Stomach smooth muscle (tissue), 2 donors: ENCODE data around the gene TIGAR.

ENCODE experiments used
- H3K27ac ChIP-seq: one replicate; pipeline ENCODE4 v1.7.0; 2013; ENCODE audit warnings: mild to moderate bottlenecking, low read length, inconsistent platforms
- H3K27me3 ChIP-seq, 2 donors: one replicate each; pipeline ENCODE4 v1.7.0; 2013; ENCODE audit warnings: low read length in 2 of 2; ENCODE audit not compliant: insufficient read depth in 2 of 2, control insufficient read depth in 1 of 2
- H3K36me3 ChIP-seq, 2 donors: one replicate each; pipeline ENCODE4 v1.7.0; 2013; ENCODE audit warnings: low read length in 2 of 2; ENCODE audit not compliant: control insufficient read depth in 2 of 2, insufficient read depth in 2 of 2
- H3K4me1 ChIP-seq: one replicate; pipeline ENCODE4 v1.7.0; 2013; ENCODE audit warnings: low read length; ENCODE audit not compliant: control insufficient read depth, insufficient read depth
- H3K4me3 ChIP-seq, 2 donors: one replicate each; pipeline ENCODE4 v1.7.0; 2013; ENCODE audit warnings: low read length in 2 of 2
- H3K9ac ChIP-seq, 2 donors: one replicate each; pipeline ENCODE4 v1.7.0; 2013; ENCODE audit warnings: low read length in 2 of 2, mild to moderate bottlenecking in 1 of 2
- H3K9me3 ChIP-seq, 2 donors: one replicate each; pipeline ENCODE4 v1.7.0; 2013; ENCODE audit warnings: low read length in 2 of 2; ENCODE audit not compliant: control insufficient read depth in 2 of 2
- donor health status: healthy.
- donor health status: Pancreatic carcinoma.

TIGAR gene

DNA sequence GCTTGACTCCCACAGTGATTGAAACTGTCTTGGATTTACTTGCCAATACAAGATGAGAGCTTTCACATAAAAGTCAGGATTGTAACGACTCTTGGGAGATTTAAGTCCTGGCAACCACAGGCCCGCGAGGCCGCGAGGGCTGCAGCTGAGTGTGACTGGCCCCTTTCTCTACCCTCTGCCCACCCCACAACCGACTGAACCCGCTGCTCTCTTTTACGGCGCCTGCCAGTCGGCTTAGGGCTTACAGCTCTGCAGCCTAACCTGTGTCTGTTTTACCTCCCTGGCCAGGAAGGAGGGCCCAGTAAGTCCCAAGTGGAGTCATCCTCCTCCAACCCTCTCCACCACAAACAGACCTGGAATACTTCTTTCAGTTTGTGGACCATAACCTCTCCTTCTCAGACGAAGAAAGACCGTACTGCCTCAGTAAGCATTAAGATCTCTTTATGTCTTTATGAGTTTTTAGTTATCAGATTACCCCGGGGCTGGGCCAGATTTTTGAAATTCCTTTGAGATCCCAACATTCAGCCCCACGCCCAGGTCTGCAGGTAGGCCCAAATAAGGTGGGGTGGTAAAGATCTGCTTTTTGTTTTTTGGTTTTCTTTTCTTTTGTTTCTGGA is 12.6 kb upstream of the TIGAR start:
- H3K27me3 ChIP-seq: no peaks in the 10 kb centered on the region
- H3K36me3 ChIP-seq: peaks cover 4 to 15% of the 10 kb centered on the region in 2 donors
- no peaks in the 10 kb centered on the region for H3K9me3 ChIP-seq
- peaks cover 25% of the 10 kb centered on the region for H3K4me1 ChIP-seq
- H3K4me3 ChIP-seq: no peak overlapping the region
- peak overlapping the region in 1 of 2 donors; percentile 13 for H3K9ac ChIP-seq
- no peak overlapping the region for H3K27ac ChIP-seq

- no peak overlapping the region for H3K27ac ChIP-seq
- peaks cover 0 to 2% of the 10 kb centered on the region in 2 donors for H3K36me3 ChIP-seq
- H3K27me3 ChIP-seq: no peaks in the 10 kb centered on the region
- H3K4me3 ChIP-seq: no peak overlapping the region
- H3K9ac ChIP-seq: no peak overlapping the region
- no peaks in the 10 kb centered on the region for H3K9me3 ChIP-seq
- H3K4me1 ChIP-seq: peaks cover 10% of the 10 kb centered on the region
Measured at GRCh38 chr12:4311776-4312175, 9.2 kb upstream of the TIGAR start.

- H3K27ac ChIP-seq: no peak overlapping the region
- H3K4me3 ChIP-seq: no peak overlapping the region
- H3K9ac ChIP-seq: no peak overlapping the region
- H3K36me3 ChIP-seq: peaks cover 0 to 2% of the 10 kb centered on the region in 2 donors
- H3K9me3 ChIP-seq: no peaks in the 10 kb centered on the region
- peaks cover 10% of the 10 kb centered on the region for H3K4me1 ChIP-seq
- H3K27me3 ChIP-seq: no peaks in the 10 kb centered on the region
Measured at GRCh38 chr12:4312251-4312650, 8.8 kb upstream of the TIGAR start.

DNA sequence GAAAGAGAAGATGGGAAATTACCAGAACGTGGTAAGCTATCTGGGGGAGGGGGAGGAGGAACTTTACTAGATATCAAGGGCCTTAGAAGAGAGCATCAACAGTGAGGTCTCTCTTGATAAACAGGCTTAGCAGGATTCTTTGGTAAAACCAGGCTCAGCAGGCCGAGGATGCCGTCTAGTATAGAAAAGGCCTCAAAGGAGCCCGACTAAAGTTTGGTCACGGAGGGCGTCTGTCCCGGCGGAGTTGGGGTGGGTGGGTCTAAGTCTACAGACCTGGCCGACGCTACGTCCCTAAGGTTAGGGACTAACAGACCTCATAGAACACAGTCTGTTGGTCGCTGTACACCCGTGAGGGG is 538 bp upstream of the TIGAR start:
- peak overlapping the region; percentile 64 to 94 for H3K4me3 ChIP-seq
- no peaks in the 10 kb centered on the region for H3K27me3 ChIP-seq
- H3K9me3 ChIP-seq: no peaks in the 10 kb centered on the region
- no peaks in the 10 kb centered on the region for H3K36me3 ChIP-seq
- peak overlapping the region; percentile 92 for H3K27ac ChIP-seq
- H3K4me1 ChIP-seq: peaks cover 19% of the 10 kb centered on the region
- peak overlapping the region; percentile 63 to 96 for H3K9ac ChIP-seq

GRCh38 chr12:4322726-4323125 is 1.7 kb downstream of the TIGAR start:
- Histone ChIP-seq H3K36me3 (no peaks in the 10 kb centered on the region), H3K9me3 (no peaks in the 10 kb centered on the region), H3K4me3 (no peak overlapping the region), H3K27me3 (no peaks in the 10 kb centered on the region), H3K27ac (no peak overlapping the region), H3K4me1 (peaks cover 19% of the 10 kb centered on the region), H3K9ac (no peak overlapping the region)

DNA sequence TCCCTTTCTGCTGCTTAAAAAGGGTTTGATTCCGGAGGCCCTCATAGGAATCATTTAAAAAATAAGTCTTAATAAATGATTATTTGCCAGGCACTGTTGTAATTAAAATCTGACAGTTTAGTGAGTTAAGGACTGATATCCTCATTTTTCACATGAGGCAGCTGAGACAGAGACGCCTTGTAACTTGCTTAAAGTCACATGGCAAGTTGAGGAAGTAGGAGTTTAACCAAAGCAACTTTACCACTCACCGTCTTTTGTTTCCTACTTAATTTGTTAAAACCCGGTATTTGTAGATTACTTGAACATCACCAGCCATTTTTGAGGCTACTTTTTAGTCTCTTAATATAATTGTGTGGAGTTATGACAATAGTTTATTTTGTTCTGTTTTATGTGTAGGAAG is 2.4 kb downstream of the TIGAR start:
- H3K4me3 ChIP-seq: no peak overlapping the region
- no peaks in the 10 kb centered on the region for H3K9me3 ChIP-seq
- no peaks in the 10 kb centered on the region for H3K36me3 ChIP-seq
- no peak overlapping the region for H3K9ac ChIP-seq
- peaks cover 19% of the 10 kb centered on the region for H3K4me1 ChIP-seq
- H3K27me3 ChIP-seq: no peaks in the 10 kb centered on the region
- H3K27ac ChIP-seq: no peak overlapping the region

GRCh38 chr12:4324366-4324765 is 3.4 kb downstream of the TIGAR start:
- Histone ChIP-seq H3K9ac (no peak overlapping the region), H3K4me1 (peaks cover 19% of the 10 kb centered on the region), H3K36me3 (no peaks in the 10 kb centered on the region), H3K27me3 (no peaks in the 10 kb centered on the region), H3K4me3 (no peak overlapping the region), H3K9me3 (no peaks in the 10 kb centered on the region), H3K27ac (no peak overlapping the region)

- Histone ChIP-seq H3K4me3 (no peak overlapping the region), H3K27ac (no peak overlapping the region)
Measured at GRCh38 chr12:4325966-4326365, 5.0 kb downstream of the TIGAR start.

GRCh38 chr12:4327293-4327692 is 6.3 kb downstream of the TIGAR start:
- Histone ChIP-seq H3K4me3 (no peak overlapping the region), H3K9ac (no peak overlapping the region), H3K9me3 (no peaks in the 10 kb centered on the region), H3K36me3 (peaks cover 0 to 2% of the 10 kb centered on the region in 2 donors), H3K27ac (no peak overlapping the region), H3K27me3 (no peaks in the 10 kb centered on the region), H3K4me1 (peaks cover 3% of the 10 kb centered on the region)

More at GRCh38 chr12:4325966-4326365, 5.0 kb downstream of the TIGAR start:
- H3K4me1 ChIP-seq: peaks cover 13% of the 10 kb centered on the region
- H3K27me3 ChIP-seq: no peaks in the 10 kb centered on the region
- no peaks in the 10 kb centered on the region for H3K36me3 ChIP-seq
- H3K9me3 ChIP-seq: no peaks in the 10 kb centered on the region
- no peak overlapping the region for H3K9ac ChIP-seq

- Histone ChIP-seq H3K9ac (no peak overlapping the region), H3K4me1 (no peaks in the 10 kb centered on the region), H3K36me3 (peaks cover 5% of the 10 kb centered on the region in 2 donors), H3K27ac (no peak overlapping the region), H3K4me3 (no peak overlapping the region), H3K9me3 (no peaks in the 10 kb centered on the region), H3K27me3 (no peaks in the 10 kb centered on the region)
Measured at GRCh38 chr12:4330203-4330602, 9.2 kb downstream of the TIGAR start.

DNA sequence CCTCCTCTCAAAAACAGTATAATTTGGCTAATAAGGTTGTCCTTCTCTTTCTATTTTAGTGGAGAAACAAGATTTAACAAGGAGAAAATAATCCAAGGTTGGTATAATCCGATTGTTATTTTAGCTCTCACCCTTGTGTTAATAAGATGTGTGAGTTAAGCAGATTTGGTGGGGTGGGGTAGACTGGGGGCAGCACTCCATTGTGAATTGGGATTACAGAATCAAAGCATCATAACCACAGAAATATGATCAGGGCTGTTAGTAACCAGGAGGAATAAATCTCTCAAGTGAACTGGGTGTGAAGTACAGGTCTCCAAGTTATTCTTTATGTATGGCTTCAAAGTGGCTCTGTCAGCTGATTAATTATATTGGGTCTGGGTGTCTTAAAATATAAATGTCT is 10.2 kb downstream of the TIGAR start:
- Histone ChIP-seq H3K9me3 (no peaks in the 10 kb centered on the region), H3K9ac (no peak overlapping the region), H3K27me3 (no peaks in the 10 kb centered on the region), H3K4me1 (no peaks in the 10 kb centered on the region), H3K27ac (no peak overlapping the region), H3K36me3 (peaks cover 5 to 8% of the 10 kb centered on the region in 2 donors), H3K4me3 (no peak overlapping the region)
